ENCODE measurements around the gene ITPRID2.

- TF ChIP-seq, protein P1, sequence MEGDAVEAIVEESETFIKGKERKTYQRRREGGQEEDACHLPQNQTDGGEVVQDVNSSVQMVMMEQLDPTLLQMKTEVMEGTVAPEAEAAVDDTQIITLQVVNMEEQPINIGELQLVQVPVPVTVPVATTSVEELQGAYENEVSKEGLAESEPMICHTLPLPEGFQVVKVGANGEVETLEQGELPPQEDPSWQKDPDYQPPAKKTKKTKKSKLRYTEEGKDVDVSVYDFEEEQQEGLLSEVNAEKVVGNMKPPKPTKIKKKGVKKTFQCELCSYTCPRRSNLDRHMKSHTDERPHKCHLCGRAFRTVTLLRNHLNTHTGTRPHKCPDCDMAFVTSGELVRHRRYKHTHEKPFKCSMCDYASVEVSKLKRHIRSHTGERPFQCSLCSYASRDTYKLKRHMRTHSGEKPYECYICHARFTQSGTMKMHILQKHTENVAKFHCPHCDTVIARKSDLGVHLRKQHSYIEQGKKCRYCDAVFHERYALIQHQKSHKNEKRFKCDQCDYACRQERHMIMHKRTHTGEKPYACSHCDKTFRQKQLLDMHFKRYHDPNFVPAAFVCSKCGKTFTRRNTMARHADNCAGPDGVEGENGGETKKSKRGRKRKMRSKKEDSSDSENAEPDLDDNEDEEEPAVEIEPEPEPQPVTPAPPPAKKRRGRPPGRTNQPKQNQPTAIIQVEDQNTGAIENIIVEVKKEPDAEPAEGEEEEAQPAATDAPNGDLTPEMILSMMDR (IDR thresholded peaks at IDR 0.05), result no peak
- no peak for TF ChIP-seq POLR2A (IDR thresholded peaks at IDR 0.05)
These were observed 11.1 kb downstream of the ITPRID2 start for GRCh38 chr2:181902625-181903024.

Data from uterus (tissue), 2 donors.